ENCODE measurements around the gene RAB36. TPM values are rescaled to one million over a fixed set of nuclear protein-coding genes. Genes with fewer than 3 reads are reported as not detected.
A peak's percentile ranks its signal among the peaks of the same experiment; 100 is the strongest.

The RAB36 gene
- total and polyA plus RNA-seq, 9 of the 15 experiments (the other 6 are each of a cell fraction or from before 2014, with no cell fraction given): 0.04 to 0.50 (median 0.08) TPM; not detected in 3

GRCh38 chr22:23123804-23124254 is 21.4 kb upstream of the RAB36 start (continued):
- TF ChIP-seq ZNF740 (CRISPR knock-in tag; IDR thresholded peaks at IDR 0.05) (no peak), ZNF740 (tag; IDR thresholded peaks at IDR 0.05) (no peak), HLTF (IDR thresholded peaks at IDR 0.05) (no peak), RAD21 (CRISPR knock-in tag; conservative IDR thresholded peaks at IDR 0.05 in 1 of 2, IDR thresholded peaks at IDR 0.05 in 1 of 2) (0 out of 4 replicates have a peak, but pooled peaks of 1 of the 2 experiments have one; percentile 7), SNRNP70 (optimal IDR thresholded peaks at IDR 0.05; ENCODE audit: low read depth, low read length) (no peak), DLX4 (CRISPR knock-in tag; IDR thresholded peaks at IDR 0.05) (no peak), HOXB6 (CRISPR knock-in tag; IDR thresholded peaks at IDR 0.05; ENCODE audit: borderline replicate concordance) (no peak), HBP1 (CRISPR knock-in tag; IDR thresholded peaks at IDR 0.05) (no peak), STAT6 (CRISPR knock-in tag; IDR thresholded peaks at IDR 0.05) (0 out of 2 replicates have a peak, but pooled peaks have one; percentile 87), MBD2 (IDR thresholded peaks at IDR 0.05; ENCODE audit: borderline replicate concordance, low read depth) (no peak), SIRT6 (IDR thresholded peaks at IDR 0.05; ENCODE audit: low read depth, low read length) (no peak), ZNF24 (IDR thresholded peaks at IDR 0.05) (no peak), TOE1 (IDR thresholded peaks at IDR 0.05; ENCODE audit: borderline replicate concordance) (no peak), TOE1 (CRISPR knock-in tag; IDR thresholded peaks at IDR 0.05; ENCODE audit: borderline replicate concordance, low read depth) (no peak)

Data from K562 (cell line).